ENCODE measurements around the gene CERS6.
"Not testable (repeated sequence)": the region's sequence is repeated elsewhere in the genome, so short reads cannot be mapped to it uniquely, and the experiment has no call there.

CERS6 gene

GRCh38 chr2:168469281-168469988, 13.4 kb downstream of the CERS6 start:
- DNase-seq, result no peak

- no peak for DNase-seq
These were observed 14.5 kb downstream of the CERS6 start for GRCh38 chr2:168470320-168471162.

GRCh38 chr2:168471163-168471475, 15.0 kb downstream of the CERS6 start:
- DNase-seq, result no peak

GRCh38 chr2:168475636-168476035, 19.6 kb downstream of the CERS6 start:
- DNase-seq, result no peak

- DNase-seq, result no peak
These were observed 22.1 kb downstream of the CERS6 start for GRCh38 chr2:168478206-168478605.

GRCh38 chr2:168480356-168480755, 24.3 kb downstream of the CERS6 start:
- no peak for DNase-seq

GRCh38 chr2:168480825-168481585, 24.9 kb downstream of the CERS6 start:
- no peak for DNase-seq

- DNase-seq, result no peak
These were observed 26.2 kb downstream of the CERS6 start for GRCh38 chr2:168482269-168482668.

GRCh38 chr2:168482952-168483831, 27.1 kb downstream of the CERS6 start:
- DNase-seq, result no peak

- DNase-seq, result no peak
These were observed 30.4 kb downstream of the CERS6 start for GRCh38 chr2:168486477-168486876.

GRCh38 chr2:168490015-168490874, 34.2 kb downstream of the CERS6 start:
- DNase-seq, result no peak

GRCh38 chr2:168490946-168491605, 35.0 kb downstream of the CERS6 start:
- DNase-seq, result no peak

- not testable (repeated sequence) for DNase-seq
These were observed 35.7 kb downstream of the CERS6 start for GRCh38 chr2:168491728-168492127.

- DNase-seq, result not testable (repeated sequence)
These were observed 37.1 kb downstream of the CERS6 start for GRCh38 chr2:168493219-168493618.

- DNase-seq, result no peak
These were observed 38.2 kb downstream of the CERS6 start for GRCh38 chr2:168494190-168494711.

GRCh38 chr2:168495524-168495923, 39.5 kb downstream of the CERS6 start:
- DNase-seq, result no peak

- no peak for DNase-seq
These were observed 40.8 kb downstream of the CERS6 start for GRCh38 chr2:168496906-168497305.

GRCh38 chr2:168499500-168499899, 43.4 kb downstream of the CERS6 start:
- no peak for DNase-seq

- no peak for DNase-seq
These were observed 44.4 kb downstream of the CERS6 start for GRCh38 chr2:168500516-168500915.

GRCh38 chr2:168501466-168502065, 45.5 kb downstream of the CERS6 start:
- DNase-seq, result no peak
